Activated CD8-positive, alpha-beta T cell treated with anti-CD3 and anti-CD28 coated beads, Interleukin-2, amount 10 ng/mL, durations not matched to agents 7 days and 5 days (primary cell): ENCODE data around the gene ATAD1. TPM values are rescaled to one million over a fixed set of nuclear protein-coding genes. Genes with fewer than 3 reads are reported as not detected.

Experiments
- ATAC-seq: fragments of 150-1000 bp; cut with Tn5 transposase; one replicate; pipeline ENCODE4 v1.10.0; 2021; ENCODE audit warnings: moderate library complexity
- CTCF ChIA-PET: fragments of 350-600 bp; sonication (Branson Sonifier 250); formaldehyde crosslinking; loops from one replicate; lab custom pipeline; 2021; ENCODE audit warnings: antibody characterized with exemption; lab: Charles Lee
- POLR2A ChIA-PET: fragments of 350-600 bp; sonication (Branson Sonifier 250); formaldehyde crosslinking; loops from one replicate; lab custom pipeline; 2021; ENCODE audit warnings: antibody characterized with exemption; lab: Charles Lee
- DNase-seq: peaks from one replicate; pipeline ENCODE4 v3.0.0-alpha.2; 2020
- H3K27ac Mint-ChIP-seq: one replicate; pipeline ENCODE4 v1.8.0; 2021; ENCODE audit warnings: mild to moderate bottlenecking, mixed read lengths
- H3K27me3 Mint-ChIP-seq: one replicate; pipeline ENCODE4 v1.8.0; 2021; ENCODE audit warnings: low read depth, mixed read lengths
- H3K36me3 Mint-ChIP-seq: one replicate; pipeline ENCODE4 v1.8.0; 2021; ENCODE audit warnings: low read depth, mixed read lengths
- H3K4me1 Mint-ChIP-seq: one replicate; pipeline ENCODE4 v1.8.0; 2021; ENCODE audit warnings: low read depth, mixed read lengths
- H3K4me3 Mint-ChIP-seq: one replicate; pipeline ENCODE4 v1.8.0; 2021; ENCODE audit warnings: mild to moderate bottlenecking, mixed read lengths
- H3K9me3 Mint-ChIP-seq: one replicate; pipeline ENCODE4 v1.8.0; 2022; ENCODE audit warnings: mixed read lengths; ENCODE audit not compliant: insufficient read depth
- total RNA-seq, 2 experiments: library from RNA; stranded (reverse); gene quantifications; one replicate each; pipeline ENCODE4 v1.2.3, GENCODE V29; 2021

The ATAD1 gene
- total RNA-seq, 2 experiments from 2014 or later, result 38.9 to 42.5 TPM

GRCh38 chr10:87767253-87767652 lies 50.8 kb downstream of the ATAD1 start:
- H3K9me3 Mint-ChIP-seq, result no peaks in the 10 kb centered on the region
- ATAC-seq (no peak), DNase-seq (no peak)
- ChIA-PET CTCF (no interaction called here), POLR2A (no interaction called here)
- no peak overlapping the region for H3K27ac Mint-ChIP-seq
- peaks cover 28% of the 10 kb centered on the region for H3K36me3 Mint-ChIP-seq
- H3K4me1 Mint-ChIP-seq, result peaks cover 5% of the 10 kb centered on the region
- no peaks in the 10 kb centered on the region for H3K27me3 Mint-ChIP-seq
- no peak overlapping the region for H3K4me3 Mint-ChIP-seq

GRCh38 chr10:87765666-87766376 lies 52.2 kb downstream of the ATAD1 start:
- H3K9me3 Mint-ChIP-seq, result no peaks in the 10 kb centered on the region
- H3K27ac Mint-ChIP-seq, result peak overlapping the region; percentile 46
- CTCF ChIA-PET, result no interaction called here
- no peak for ATAC-seq
- peaks cover 11% of the 10 kb centered on the region for H3K4me1 Mint-ChIP-seq
- H3K27me3 Mint-ChIP-seq, result no peaks in the 10 kb centered on the region
- H3K4me3 Mint-ChIP-seq, result no peak overlapping the region
- POLR2A ChIA-PET, result no interaction called here
- no peak for DNase-seq
- H3K36me3 Mint-ChIP-seq, result peaks cover 31% of the 10 kb centered on the region

- no peak overlapping the region for H3K4me3 Mint-ChIP-seq
- peaks cover 15% of the 10 kb centered on the region for H3K4me1 Mint-ChIP-seq
- no peaks in the 10 kb centered on the region for H3K9me3 Mint-ChIP-seq
- CTCF ChIA-PET, result interaction anchor here (2.3 kb wide), 1 partner anchor 8 kb away, joined by 7 read pairs; no protein-coding TSS in a partner anchor
- H3K27me3 Mint-ChIP-seq, result no peaks in the 10 kb centered on the region
- no peak overlapping the region for H3K27ac Mint-ChIP-seq
- ATAC-seq, result no peak
- POLR2A ChIA-PET, result interaction anchor here (0.7 kb wide), 1 partner anchor 78 kb away, joined by 3 read pairs; no protein-coding TSS in a partner anchor
- H3K36me3 Mint-ChIP-seq, result peaks cover 31% of the 10 kb centered on the region
- no peak for DNase-seq
Observed at GRCh38 chr10:87764072-87764934, 53.7 kb downstream of the ATAD1 start.

GRCh38 chr10:87763086-87763861 lies 54.8 kb downstream of the ATAD1 start:
- ChIA-PET POLR2A (no interaction called here), CTCF (interaction anchor here (0.6 to 2.3 kb wide), 3 partner anchors 9 to 216 kb away, joined by 3 to 7 read pairs (median 4); no protein-coding TSS in a partner anchor)
- H3K9me3 Mint-ChIP-seq, result no peaks in the 10 kb centered on the region
- no peaks in the 10 kb centered on the region for H3K27me3 Mint-ChIP-seq
- peaks cover 29% of the 10 kb centered on the region for H3K36me3 Mint-ChIP-seq
- DNase-seq, result no peak
- H3K4me1 Mint-ChIP-seq, result peaks cover 15% of the 10 kb centered on the region
- no peak for ATAC-seq
- no peak overlapping the region for H3K27ac Mint-ChIP-seq
- no peak overlapping the region for H3K4me3 Mint-ChIP-seq

GRCh38 chr10:87761892-87762291 lies 56.1 kb downstream of the ATAD1 start:
- H3K4me1 Mint-ChIP-seq, result peaks cover 15% of the 10 kb centered on the region
- no peak overlapping the region for H3K27ac Mint-ChIP-seq
- H3K9me3 Mint-ChIP-seq, result no peaks in the 10 kb centered on the region
- ATAC-seq, result peak; percentile 68
- peak; percentile 32 for DNase-seq
- CTCF ChIA-PET, result interaction anchor here (0.9 to 2.3 kb wide), 5 partner anchors 10 to 228 kb away, joined by 3 to 7 read pairs (median 4); no protein-coding TSS in a partner anchor
- H3K36me3 Mint-ChIP-seq, result peaks cover 18% of the 10 kb centered on the region
- H3K4me3 Mint-ChIP-seq, result no peak overlapping the region
- POLR2A ChIA-PET, result no interaction called here
- no peaks in the 10 kb centered on the region for H3K27me3 Mint-ChIP-seq

GRCh38 chr10:87761153-87761552 lies 56.9 kb downstream of the ATAD1 start:
- ATAC-seq, result no peak
- Mint-ChIP-seq H3K36me3 (peaks cover 20% of the 10 kb centered on the region), H3K4me3 (no peak overlapping the region), H3K27me3 (no peaks in the 10 kb centered on the region), H3K9me3 (no peaks in the 10 kb centered on the region), H3K4me1 (peaks cover 15% of the 10 kb centered on the region), H3K27ac (no peak overlapping the region)
- POLR2A ChIA-PET, result interaction anchor here (1.0 kb wide), 1 partner anchor 57 kb away, joined by 3 read pairs; the partner anchor contains the start of gene ATAD1
- DNase-seq, result no peak
- CTCF ChIA-PET, result interaction anchor here (1.5 to 1.6 kb wide), 2 partner anchors 13 to 228 kb away, joined by 3 to 4 read pairs; no protein-coding TSS in a partner anchor

- peaks cover 19% of the 10 kb centered on the region for H3K36me3 Mint-ChIP-seq
- ChIA-PET CTCF (interaction anchor here (1.5 to 1.8 kb wide), 4 partner anchors 9 to 227 kb away, joined by 3 to 5 read pairs (median 4); no protein-coding TSS in a partner anchor), POLR2A (interaction anchor here (1.0 kb wide), 1 partner anchor 58 kb away, joined by 3 read pairs; the partner anchor contains the start of gene ATAD1)
- no peak overlapping the region for H3K4me3 Mint-ChIP-seq
- peak overlapping the region; percentile 18 for H3K27ac Mint-ChIP-seq
- DNase-seq, result no peak
- no peaks in the 10 kb centered on the region for H3K9me3 Mint-ChIP-seq
- no peak for ATAC-seq
- H3K4me1 Mint-ChIP-seq, result peaks cover 15% of the 10 kb centered on the region
- H3K27me3 Mint-ChIP-seq, result no peaks in the 10 kb centered on the region
Observed at GRCh38 chr10:87760195-87760905, 57.7 kb downstream of the ATAD1 start.

- Mint-ChIP-seq H3K27ac (no peak overlapping the region), H3K4me1 (peaks cover 15% of the 10 kb centered on the region), H3K9me3 (no peaks in the 10 kb centered on the region), H3K4me3 (no peak overlapping the region), H3K36me3 (peaks cover 19% of the 10 kb centered on the region), H3K27me3 (no peaks in the 10 kb centered on the region)
- CTCF ChIA-PET, result interaction anchor here (1.5 to 1.8 kb wide), 2 partner anchors 8 to 10 kb away, joined by 4 to 5 read pairs; no protein-coding TSS in a partner anchor
- ATAC-seq (no peak), DNase-seq (no peak)
- POLR2A ChIA-PET, result no interaction called here
Observed at GRCh38 chr10:87759551-87759950, 58.5 kb downstream of the ATAD1 start.

- CTCF ChIA-PET, result no interaction called here
- H3K27ac Mint-ChIP-seq, result no peak overlapping the region
- no peak for ATAC-seq
- no peaks in the 10 kb centered on the region for H3K27me3 Mint-ChIP-seq
- H3K36me3 Mint-ChIP-seq, result peaks cover 33% of the 10 kb centered on the region
- POLR2A ChIA-PET, result no interaction called here
- DNase-seq, result no peak
- peaks cover 10% of the 10 kb centered on the region for H3K4me1 Mint-ChIP-seq
- no peaks in the 10 kb centered on the region for H3K9me3 Mint-ChIP-seq
- H3K4me3 Mint-ChIP-seq, result no peak overlapping the region
Observed at GRCh38 chr10:87757685-87758084, 60.3 kb downstream of the ATAD1 start.

- ATAC-seq (no peak), DNase-seq (no peak)
- H3K27ac Mint-ChIP-seq, result no peak overlapping the region
- H3K36me3 Mint-ChIP-seq, result peaks cover 31% of the 10 kb centered on the region
- ChIA-PET POLR2A (no interaction called here), CTCF (interaction anchor here (0.6 kb wide), 1 partner anchor 280 kb away, joined by 3 read pairs; no protein-coding TSS in a partner anchor)
- peaks cover 7% of the 10 kb centered on the region for H3K4me1 Mint-ChIP-seq
- no peaks in the 10 kb centered on the region for H3K9me3 Mint-ChIP-seq
- H3K4me3 Mint-ChIP-seq, result no peak overlapping the region
- H3K27me3 Mint-ChIP-seq, result no peaks in the 10 kb centered on the region
Observed at GRCh38 chr10:87753995-87754866, 63.8 kb downstream of the ATAD1 start.
